GM23248 (cell line): ENCODE data around the gene MZB1.

Source experiments
- EZH2 ChIP-seq: fragments of 200-600 bp; sonication (generic); IDR thresholded peaks from 2 replicates; pipeline ENCODE4 v1.6.1; 2018; ENCODE audit warnings: antibody characterized with exemption, mild to moderate bottlenecking; ENCODE audit not compliant: insufficient read depth, poor library complexity, severe bottlenecking
- EZH2phosphoT487 ChIP-seq: fragments of 200-600 bp; sonication (generic); IDR thresholded peaks from 2 replicates; pipeline ENCODE4 v1.6.1; 2018; ENCODE audit warnings: antibody characterized with exemption, moderate library complexity, mild to moderate bottlenecking, low read depth; ENCODE audit not compliant: insufficient read depth

GRCh38 chr5:139360384-139360783, 29.3 kb downstream of the MZB1 start:
- no peak for TF ChIP-seq EZH2
- TF ChIP-seq EZH2phosphoT487: no peak
